Measurements from ENCODE around the gene ELAVL2. TPM values are rescaled to one million over a fixed set of nuclear protein-coding genes. Genes with fewer than 3 reads are reported as not detected.

The ELAVL2 gene
- total RNA-seq, 3 donors from 2014 or later, result not detected

- no peak overlapping the region for H3K4me3 Mint-ChIP-seq
- peaks cover 33% of the 10 kb centered on the region for H3K27me3 Mint-ChIP-seq (ENCODE audit: low read depth)
- no peaks in the 10 kb centered on the region for H3K4me1 Mint-ChIP-seq (ENCODE audit: low read depth)
- no peak for ATAC-seq
- H3K36me3 Mint-ChIP-seq (ENCODE audit: insufficient read depth), result no peaks in the 10 kb centered on the region
- H3K9me3 Mint-ChIP-seq, result peaks cover 4% of the 10 kb centered on the region
- DNase-seq, result no peak
Observed at GRCh38 chr9:23824830-23825591, 1.0 kb downstream of the ELAVL2 start.

GRCh38 chr9:23823986-23824829, 1.8 kb downstream of the ELAVL2 start:
- Mint-ChIP-seq H3K9me3 (peaks cover 6% of the 10 kb centered on the region), H3K4me3 (no peak overlapping the region), H3K4me1 (ENCODE audit: low read depth) (no peaks in the 10 kb centered on the region), H3K36me3 (ENCODE audit: insufficient read depth) (no peaks in the 10 kb centered on the region), H3K27me3 (ENCODE audit: low read depth) (peaks cover 31% of the 10 kb centered on the region)
- ATAC-seq (no peak), DNase-seq (no peak)

- no peaks in the 10 kb centered on the region for H3K36me3 Mint-ChIP-seq (ENCODE audit: insufficient read depth)
- H3K4me3 Mint-ChIP-seq, result no peak overlapping the region
- ATAC-seq (no peak), DNase-seq (no peak)
- H3K4me1 Mint-ChIP-seq (ENCODE audit: low read depth), result no peaks in the 10 kb centered on the region
- H3K9me3 Mint-ChIP-seq, result peaks cover 9% of the 10 kb centered on the region
- H3K27me3 Mint-ChIP-seq (ENCODE audit: low read depth), result peaks cover 31% of the 10 kb centered on the region
Observed at GRCh38 chr9:23823269-23823668, 2.8 kb downstream of the ELAVL2 start.

- Mint-ChIP-seq H3K9me3 (peaks cover 8% of the 10 kb centered on the region), H3K27me3 (ENCODE audit: low read depth) (peaks cover 33% of the 10 kb centered on the region), H3K4me3 (no peak overlapping the region), H3K4me1 (ENCODE audit: low read depth) (no peaks in the 10 kb centered on the region), H3K36me3 (ENCODE audit: insufficient read depth) (no peaks in the 10 kb centered on the region)
- ATAC-seq (no peak), DNase-seq (no peak)
Observed at GRCh38 chr9:23822261-23823169, 3.5 kb downstream of the ELAVL2 start.

GRCh38 chr9:23821375-23822181, 4.5 kb downstream of the ELAVL2 start:
- ATAC-seq, result no peak
- Mint-ChIP-seq H3K27me3 (ENCODE audit: low read depth) (peaks cover 33% of the 10 kb centered on the region), H3K4me3 (no peak overlapping the region)

GRCh38 chr9:23820451-23821374, 5.3 kb downstream of the ELAVL2 start:
- Mint-ChIP-seq H3K36me3 (ENCODE audit: insufficient read depth) (no peaks in the 10 kb centered on the region), H3K9me3 (peaks cover 5% of the 10 kb centered on the region), H3K4me1 (ENCODE audit: low read depth) (no peaks in the 10 kb centered on the region), H3K27me3 (ENCODE audit: low read depth) (peaks cover 33% of the 10 kb centered on the region), H3K4me3 (no peak overlapping the region)
- DNase-seq (no peak), ATAC-seq (no peak)

More at GRCh38 chr9:23821375-23822181, 4.5 kb downstream of the ELAVL2 start:
- DNase-seq, result no peak
- peaks cover 5% of the 10 kb centered on the region for H3K9me3 Mint-ChIP-seq
- no peaks in the 10 kb centered on the region for H3K36me3 Mint-ChIP-seq (ENCODE audit: insufficient read depth)
- no peaks in the 10 kb centered on the region for H3K4me1 Mint-ChIP-seq (ENCODE audit: low read depth)

- ATAC-seq (no peak), DNase-seq (no peak)
- Mint-ChIP-seq H3K27me3 (ENCODE audit: low read depth) (peaks cover 33% of the 10 kb centered on the region), H3K36me3 (ENCODE audit: insufficient read depth) (no peaks in the 10 kb centered on the region), H3K4me1 (ENCODE audit: low read depth) (no peaks in the 10 kb centered on the region), H3K9me3 (peaks cover 5% of the 10 kb centered on the region), H3K4me3 (no peak overlapping the region)
Observed at GRCh38 chr9:23819403-23819802, 6.6 kb downstream of the ELAVL2 start.

GRCh38 chr9:23814243-23814642, 11.8 kb downstream of the ELAVL2 start:
- H3K27me3 Mint-ChIP-seq (ENCODE audit: low read depth), result peaks cover 7% of the 10 kb centered on the region
- DNase-seq, result no peak
- no peak overlapping the region for H3K4me3 Mint-ChIP-seq
- H3K36me3 Mint-ChIP-seq (ENCODE audit: insufficient read depth), result no peaks in the 10 kb centered on the region
- H3K9me3 Mint-ChIP-seq, result peaks cover 8% of the 10 kb centered on the region
- ATAC-seq, result no peak
- no peaks in the 10 kb centered on the region for H3K4me1 Mint-ChIP-seq (ENCODE audit: low read depth)

GRCh38 chr9:23812673-23813072, 13.4 kb downstream of the ELAVL2 start:
- Mint-ChIP-seq H3K4me1 (ENCODE audit: low read depth) (no peaks in the 10 kb centered on the region), H3K9me3 (peaks cover 5% of the 10 kb centered on the region), H3K36me3 (ENCODE audit: insufficient read depth) (no peaks in the 10 kb centered on the region), H3K4me3 (no peak overlapping the region), H3K27me3 (ENCODE audit: low read depth) (no peaks in the 10 kb centered on the region)
- ATAC-seq (no peak), DNase-seq (no peak)

- Mint-ChIP-seq H3K27me3 (ENCODE audit: low read depth) (no peaks in the 10 kb centered on the region), H3K4me1 (ENCODE audit: low read depth) (no peaks in the 10 kb centered on the region), H3K9me3 (peaks cover 5% of the 10 kb centered on the region), H3K4me3 (no peak overlapping the region), H3K36me3 (ENCODE audit: insufficient read depth) (no peaks in the 10 kb centered on the region)
- DNase-seq (no peak), ATAC-seq (no peak)
Observed at GRCh38 chr9:23811633-23812032, 14.4 kb downstream of the ELAVL2 start.

- Mint-ChIP-seq H3K36me3 (ENCODE audit: insufficient read depth) (no peaks in the 10 kb centered on the region), H3K9me3 (peaks cover 6% of the 10 kb centered on the region), H3K4me1 (ENCODE audit: low read depth) (no peaks in the 10 kb centered on the region), H3K4me3 (no peak overlapping the region), H3K27me3 (ENCODE audit: low read depth) (no peaks in the 10 kb centered on the region)
- ATAC-seq (no peak), DNase-seq (no peak)
Observed at GRCh38 chr9:23803216-23803615, 22.8 kb downstream of the ELAVL2 start.

- Mint-ChIP-seq H3K9me3 (peaks cover 9% of the 10 kb centered on the region), H3K36me3 (ENCODE audit: insufficient read depth) (no peaks in the 10 kb centered on the region), H3K27me3 (ENCODE audit: low read depth) (no peaks in the 10 kb centered on the region), H3K4me3 (no peak overlapping the region), H3K4me1 (ENCODE audit: low read depth) (no peaks in the 10 kb centered on the region)
- no peak for ATAC-seq
- no peak for DNase-seq
Observed at GRCh38 chr9:23801523-23801922, 24.5 kb downstream of the ELAVL2 start.

- no peaks in the 10 kb centered on the region for H3K27me3 Mint-ChIP-seq (ENCODE audit: low read depth)
- peaks cover 9% of the 10 kb centered on the region for H3K9me3 Mint-ChIP-seq
- H3K4me3 Mint-ChIP-seq, result no peak overlapping the region
- ATAC-seq (no peak), DNase-seq (no peak)
- H3K4me1 Mint-ChIP-seq (ENCODE audit: low read depth), result no peaks in the 10 kb centered on the region
- no peaks in the 10 kb centered on the region for H3K36me3 Mint-ChIP-seq (ENCODE audit: insufficient read depth)
Observed at GRCh38 chr9:23799521-23799920, 26.5 kb downstream of the ELAVL2 start.

Measured in activated T-cell treated with anti-CD3 and anti-CD28 coated beads, Interleukin-2, amount 50 U/mL, for 4 hours (primary cell).